ENCODE results near the gene PDLIM5.
A peak's percentile ranks its signal among the peaks of the same experiment; 100 is the strongest.
"Not testable (repeated sequence)": the region's sequence is repeated elsewhere in the genome, so short reads cannot be mapped to it uniquely, and the experiment has no call there.

Gene PDLIM5

GRCh38 chr4:94530073-94530472 lies 78.3 kb downstream of the PDLIM5 start:
- DNase-seq (ENCODE audit: low read depth, low spot score), result no peak

DNA sequence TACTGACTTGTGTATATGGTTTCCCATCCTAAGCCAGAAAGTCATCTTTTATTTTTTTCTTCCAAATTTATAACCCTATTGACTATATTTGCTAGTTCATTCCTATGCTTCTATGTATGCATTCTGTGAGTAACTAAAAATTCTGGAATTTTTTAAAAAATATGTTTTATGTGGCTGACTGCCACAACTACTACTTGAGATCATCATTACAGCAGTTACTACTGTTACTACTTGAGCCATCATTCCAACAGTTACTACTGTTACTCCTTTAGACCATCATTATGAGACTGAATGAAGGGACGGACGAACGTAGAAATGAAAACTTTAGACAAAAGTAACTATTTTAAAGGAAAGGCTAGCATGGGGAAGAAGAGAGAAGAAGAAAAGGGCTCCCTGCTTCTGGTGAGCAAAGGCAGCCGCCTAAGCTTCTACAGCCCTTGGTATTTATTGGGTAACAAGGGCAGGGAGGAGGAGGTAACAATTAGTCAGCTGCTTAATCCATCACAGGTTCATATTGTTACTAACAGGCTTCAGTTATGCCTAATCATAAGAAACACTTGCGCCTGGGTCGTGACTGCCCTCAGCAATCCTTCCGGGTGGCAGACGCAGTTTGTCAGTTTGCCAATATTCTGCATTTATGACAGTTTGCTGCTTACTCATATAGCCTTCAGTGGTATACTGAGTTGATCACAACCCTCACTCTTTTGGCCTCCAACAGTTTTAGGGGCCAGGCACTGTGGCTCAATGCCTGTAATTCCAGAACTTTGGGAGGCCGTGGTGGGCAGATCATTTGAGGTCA lies 80.4 kb downstream of the PDLIM5 start:
- no peak for DNase-seq (ENCODE audit: low read depth, low spot score)

DNA sequence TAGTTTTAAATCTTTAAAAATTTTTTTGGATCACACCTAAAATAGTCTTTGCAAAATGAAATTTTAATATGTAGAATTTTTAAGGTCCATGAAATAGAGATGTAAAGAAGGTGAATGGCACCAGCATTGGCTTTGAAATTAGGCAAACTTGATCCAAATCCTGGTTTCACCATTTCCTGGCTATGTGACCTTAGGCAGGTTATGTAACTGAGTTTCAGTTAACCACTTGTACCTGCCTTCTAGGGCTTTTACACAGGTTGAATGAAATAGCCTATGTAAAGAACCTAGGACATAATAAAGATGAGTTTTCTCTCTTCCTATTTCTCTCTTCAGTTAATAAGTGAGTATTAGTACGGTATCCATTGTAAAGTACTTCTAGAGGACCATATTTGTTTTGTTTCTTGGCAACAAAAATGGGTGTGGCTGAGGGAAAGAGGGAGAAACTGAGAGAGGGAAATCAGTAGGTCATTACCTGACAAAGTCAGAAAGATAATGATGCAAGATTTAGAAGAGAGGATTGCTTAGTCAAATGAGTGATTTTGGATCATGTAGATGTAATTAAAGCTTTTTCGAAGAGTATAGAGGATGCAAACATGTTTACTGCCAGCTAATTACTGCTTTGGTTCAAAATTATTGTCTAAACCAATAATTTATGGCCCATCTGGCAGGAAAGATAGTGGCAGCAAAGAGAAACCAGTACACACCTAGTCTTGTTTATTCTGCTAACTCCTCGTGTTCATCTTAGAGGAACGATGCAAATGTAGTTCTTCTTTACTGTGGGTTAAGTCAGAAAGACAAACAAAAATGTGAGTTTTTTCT lies 81.9 kb downstream of the PDLIM5 start:
- DNase-seq (ENCODE audit: low read depth, low spot score), result no peak

- DNase-seq (ENCODE audit: low read depth, low spot score), result no peak
Observed at GRCh38 chr4:94534401-94535312, 82.9 kb downstream of the PDLIM5 start.

DNA sequence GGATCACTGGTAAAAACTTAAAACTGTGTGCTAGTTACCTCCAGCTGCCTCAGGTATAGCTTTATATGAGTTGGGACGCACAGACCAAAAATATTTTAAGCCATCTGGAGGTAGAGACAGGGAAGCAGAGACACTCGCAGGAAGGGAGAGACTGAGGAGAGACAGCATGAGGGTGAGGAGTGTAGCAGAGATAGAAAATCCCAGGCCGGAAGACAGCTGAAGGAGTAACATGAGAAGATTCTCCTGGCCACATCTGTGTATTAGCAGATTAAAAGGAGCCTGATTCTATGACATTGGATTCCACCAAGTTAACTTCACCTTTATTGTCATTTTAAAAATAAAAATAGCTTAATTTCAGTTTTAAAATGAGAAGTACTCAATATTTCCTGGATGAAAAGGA lies 84.3 kb downstream of the PDLIM5 start:
- DNase-seq (ENCODE audit: low read depth, low spot score), result no peak

GRCh38 chr4:94536649-94537469 lies 85.1 kb downstream of the PDLIM5 start:
- no peak for DNase-seq (ENCODE audit: low read depth, low spot score)

GRCh38 chr4:94537921-94538628 lies 86.3 kb downstream of the PDLIM5 start:
- no peak for DNase-seq (ENCODE audit: low read depth, low spot score)

DNA sequence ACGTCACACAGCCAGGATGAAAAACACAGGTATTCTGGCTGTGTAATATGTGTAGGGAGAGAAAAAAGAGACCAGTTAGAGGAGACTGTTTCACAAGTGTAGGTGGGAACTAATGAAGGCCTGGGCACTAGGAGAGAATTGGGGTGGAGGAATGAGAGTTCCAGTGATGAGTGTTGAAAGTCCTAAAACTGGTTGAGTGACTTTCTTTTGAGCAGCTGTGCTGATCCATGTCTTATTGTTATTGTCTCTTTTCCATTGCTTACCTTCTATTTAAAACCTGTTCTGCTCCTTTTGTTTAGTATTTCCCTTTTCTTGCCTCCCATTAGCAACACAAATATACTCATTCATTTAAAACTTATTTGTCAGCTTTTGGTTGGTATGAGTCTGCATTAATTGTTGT lies 88.7 kb downstream of the PDLIM5 start:
- no peak for DNase-seq (ENCODE audit: low read depth, low spot score)

- no peak for DNase-seq (ENCODE audit: low read depth, low spot score)
Observed at GRCh38 chr4:94544811-94545210, 93.1 kb downstream of the PDLIM5 start.

- DNase-seq (ENCODE audit: low read depth, low spot score), result no peak
Observed at GRCh38 chr4:94545296-94545695, 93.6 kb downstream of the PDLIM5 start.

GRCh38 chr4:94546949-94547348 lies 95.2 kb downstream of the PDLIM5 start:
- DNase-seq (ENCODE audit: low read depth, low spot score), result no peak

GRCh38 chr4:94548571-94548970 lies 96.8 kb downstream of the PDLIM5 start:
- peak; percentile 79 for DNase-seq (ENCODE audit: low read depth, low spot score)

DNA sequence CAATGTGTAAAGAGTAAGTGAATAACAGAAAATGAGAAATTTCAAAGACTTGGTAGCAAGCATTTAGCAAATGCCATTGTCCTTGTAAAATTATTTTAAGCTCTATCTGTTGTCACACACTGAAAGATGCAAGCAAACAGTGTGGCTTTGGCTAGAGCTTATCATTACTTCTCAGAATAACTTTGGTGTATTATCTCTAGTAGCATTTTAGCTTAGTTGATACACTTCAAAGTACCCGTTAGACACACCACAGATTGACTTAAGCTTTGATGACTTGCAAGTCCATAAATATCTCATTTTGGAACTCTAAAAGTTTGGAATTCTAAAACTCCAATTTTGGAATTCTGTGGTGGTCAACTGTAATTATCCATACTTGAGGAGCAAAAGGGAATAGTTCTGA lies 98.6 kb downstream of the PDLIM5 start:
- no peak for DNase-seq (ENCODE audit: low read depth, low spot score)

GRCh38 chr4:94550851-94551250 lies 99.1 kb downstream of the PDLIM5 start:
- no peak for DNase-seq (ENCODE audit: low read depth, low spot score)

- peak; percentile 56 for DNase-seq (ENCODE audit: low read depth, low spot score)
Observed at GRCh38 chr4:94551643-94552564, 100.2 kb downstream of the PDLIM5 start.

- not testable (repeated sequence) for DNase-seq (ENCODE audit: low read depth, low spot score)
Observed at GRCh38 chr4:94556047-94556446, 104.3 kb downstream of the PDLIM5 start.

GRCh38 chr4:94557632-94558031 lies 105.9 kb downstream of the PDLIM5 start:
- not testable (repeated sequence) for DNase-seq (ENCODE audit: low read depth, low spot score)

GRCh38 chr4:94558392-94558904 lies 106.7 kb downstream of the PDLIM5 start:
- no peak for DNase-seq (ENCODE audit: low read depth, low spot score)

DNA sequence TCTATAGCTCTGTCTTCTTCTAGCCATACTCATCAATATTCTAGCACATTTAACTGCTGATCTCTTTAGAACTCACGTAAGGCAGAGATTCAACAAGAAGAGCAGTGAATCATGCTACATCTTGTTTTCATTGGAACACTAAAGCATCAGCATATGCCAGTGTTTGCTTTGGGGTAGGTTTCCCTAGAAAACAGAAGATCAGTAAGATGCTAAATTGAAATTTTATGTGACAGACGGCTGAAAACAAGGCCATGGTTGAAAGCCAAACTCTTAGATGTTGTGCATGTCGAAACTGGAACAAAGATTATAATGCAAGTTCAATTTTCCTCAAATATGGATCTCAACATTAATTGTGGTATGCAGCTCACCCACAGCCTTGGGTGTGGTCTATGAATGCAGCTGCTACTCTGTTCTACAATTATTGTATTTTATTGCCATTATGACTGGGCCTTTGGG lies 107.6 kb downstream of the PDLIM5 start:
- no peak for DNase-seq (ENCODE audit: low read depth, low spot score)
